GM23248 (cell line): ENCODE data around the gene CES2.

Experiments
- EZH2 ChIP-seq: fragments of 200-600 bp; sonication (generic); IDR thresholded peaks from 2 replicates; pipeline ENCODE4 v1.6.1; 2018; ENCODE audit warnings: antibody characterized with exemption, mild to moderate bottlenecking; ENCODE audit not compliant: insufficient read depth, poor library complexity, severe bottlenecking
- EZH2phosphoT487 ChIP-seq: fragments of 200-600 bp; sonication (generic); IDR thresholded peaks from 2 replicates; pipeline ENCODE4 v1.6.1; 2018; ENCODE audit warnings: antibody characterized with exemption, moderate library complexity, mild to moderate bottlenecking, low read depth; ENCODE audit not compliant: insufficient read depth

DNA sequence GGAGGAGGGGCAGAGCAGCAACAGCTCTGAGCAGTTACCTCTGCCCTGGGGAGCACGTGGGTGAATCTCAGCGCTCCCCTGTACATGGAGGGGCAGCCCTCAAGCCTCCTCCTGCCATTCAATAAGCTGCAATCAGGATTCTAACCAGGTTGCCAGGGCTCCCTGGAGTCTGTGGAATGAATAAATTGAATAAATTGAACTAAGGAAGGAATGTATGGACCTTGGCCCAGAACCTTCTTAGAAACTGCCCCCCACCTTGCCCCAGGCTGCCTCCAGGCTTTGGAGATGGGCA is 15.1 kb upstream of the CES2 start:
- TF ChIP-seq EZH2phosphoT487 (no peak), EZH2 (no peak)
